ENCODE measurements around the gene MBD1.
A peak's percentile ranks its signal among the peaks of the same experiment; 100 is the strongest.
"Not testable (repeated sequence)": the region's sequence is repeated elsewhere in the genome, so short reads cannot be mapped to it uniquely, and the experiment has no call there.

MBD1 gene

DNA sequence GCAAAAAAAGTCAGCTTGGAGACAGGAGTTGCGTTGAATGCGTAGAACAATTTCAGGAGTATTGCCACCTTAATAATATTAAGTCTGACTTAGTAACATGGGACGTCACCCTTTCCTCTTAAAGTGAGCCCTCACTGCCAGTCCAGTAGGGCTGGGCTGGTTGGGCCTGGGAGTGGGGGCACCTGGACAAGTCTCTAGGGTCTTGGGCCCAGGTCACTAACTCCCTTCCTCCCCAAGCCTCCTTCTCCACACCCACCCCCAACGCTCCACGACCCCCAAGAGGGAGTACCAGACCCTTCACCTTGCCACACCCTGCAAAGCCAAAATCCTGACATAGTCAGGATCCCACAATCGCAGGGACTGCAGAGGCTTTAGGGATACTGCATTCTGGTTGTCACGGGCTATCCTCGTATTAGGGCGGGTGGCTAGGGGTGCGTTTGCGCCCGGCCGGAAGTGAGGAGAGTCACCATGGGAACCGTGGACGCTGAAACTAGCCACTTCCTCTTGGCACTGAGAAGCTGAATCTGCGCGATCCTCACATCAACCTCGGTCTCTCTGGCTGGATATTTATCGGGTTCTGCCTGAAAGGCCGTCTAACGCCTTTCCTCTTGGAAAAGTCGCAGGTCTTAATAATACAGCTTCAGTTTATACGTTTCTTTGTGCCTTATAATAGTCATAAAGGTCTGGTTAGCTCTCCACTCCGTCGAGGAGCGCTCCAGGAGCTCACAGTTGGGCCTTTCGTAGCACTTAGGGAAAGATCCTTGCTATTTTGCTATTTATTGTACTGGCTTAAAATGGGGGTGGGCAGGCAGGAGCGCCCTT, 16.5 kb upstream of the MBD1 start:
- intact Hi-C loops (cut with DNase I): no loop called here
- peak in 41 of 42 donors; percentile 36 to 83 (median 66) for DNase-seq

GRCh38 chr18:50293039-50293438, 11.7 kb upstream of the MBD1 start:
- DNase-seq: no peak
- intact Hi-C loops (cut with DNase I): no loop called here

DNA sequence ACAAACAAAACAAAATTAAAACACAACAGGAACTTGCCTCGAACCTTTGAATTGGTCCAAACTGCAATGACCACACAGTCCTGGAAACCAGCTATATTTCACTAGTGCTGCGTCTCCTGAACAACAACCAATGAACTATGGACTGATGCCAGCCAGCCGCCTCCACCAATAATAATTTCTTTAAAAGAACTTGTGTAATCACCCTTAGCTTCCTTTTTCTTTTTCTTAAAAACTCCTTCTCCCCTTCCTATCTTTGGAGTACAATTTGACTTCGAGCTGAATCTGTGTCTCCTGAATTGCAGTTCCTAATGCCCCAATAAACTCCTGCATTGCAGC, 7.8 kb upstream of the MBD1 start:
- DNase-seq: peak in 1 of 42 donors; percentile 27
- intact Hi-C loops (cut with DNase I): no loop called here

DNA sequence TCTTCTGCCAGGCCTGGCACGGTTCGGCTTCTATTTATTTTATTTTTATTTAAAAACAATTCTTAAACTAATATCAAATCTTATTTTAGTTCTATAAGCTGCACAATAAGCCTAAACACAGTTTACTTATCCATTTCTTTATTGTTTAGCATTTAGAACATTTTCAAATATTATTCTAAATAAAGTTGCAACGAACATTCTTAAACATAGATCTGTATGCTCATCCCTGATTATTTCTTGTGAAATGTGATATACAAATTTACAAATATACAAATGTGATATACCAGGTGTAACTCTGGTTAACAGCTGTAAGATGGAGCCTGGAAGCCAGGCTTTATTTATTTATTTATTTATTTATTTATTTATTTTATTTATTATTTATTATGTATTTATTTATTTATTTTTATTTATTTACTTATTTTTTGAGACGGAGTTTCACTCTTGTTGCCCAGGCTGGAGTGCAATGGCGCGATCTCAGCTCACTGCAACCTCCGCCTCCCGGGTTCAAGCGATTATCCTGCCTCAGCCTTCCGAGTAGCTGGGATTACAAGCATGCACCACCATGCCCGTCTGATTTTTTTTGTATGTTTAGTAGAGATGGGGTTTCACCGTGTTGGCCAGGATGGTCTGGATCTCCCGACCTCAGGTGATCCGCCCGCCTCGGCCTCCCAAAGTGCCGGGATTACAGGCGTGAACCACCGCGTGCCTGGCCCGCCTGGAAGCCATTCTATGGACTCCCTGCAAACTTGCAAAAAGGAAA, 7.2 kb upstream of the MBD1 start:
- DNase-seq: peak in 1 of 42 donors; percentile 32
- intact Hi-C loops (cut with DNase I): not testable (repeated sequence)

GRCh38 chr18:50287441-50288347, 6.4 kb upstream of the MBD1 start, which contains the start of gene CXXC1:
CXXC1 (minus strand) TSS chr18:50287692; CDS start chr18:50287589, 103 bp downstream.
- DNase-seq: peak; percentile 96 to 100 (median 98)
- intact Hi-C loops (cut with DNase I): no loop called here

GRCh38 chr18:50287028-50287440, 5.7 kb upstream of the MBD1 start:
- DNase-seq: peak in 4 of 42 donors; percentile 11 to 52 (median 33)

DNA sequence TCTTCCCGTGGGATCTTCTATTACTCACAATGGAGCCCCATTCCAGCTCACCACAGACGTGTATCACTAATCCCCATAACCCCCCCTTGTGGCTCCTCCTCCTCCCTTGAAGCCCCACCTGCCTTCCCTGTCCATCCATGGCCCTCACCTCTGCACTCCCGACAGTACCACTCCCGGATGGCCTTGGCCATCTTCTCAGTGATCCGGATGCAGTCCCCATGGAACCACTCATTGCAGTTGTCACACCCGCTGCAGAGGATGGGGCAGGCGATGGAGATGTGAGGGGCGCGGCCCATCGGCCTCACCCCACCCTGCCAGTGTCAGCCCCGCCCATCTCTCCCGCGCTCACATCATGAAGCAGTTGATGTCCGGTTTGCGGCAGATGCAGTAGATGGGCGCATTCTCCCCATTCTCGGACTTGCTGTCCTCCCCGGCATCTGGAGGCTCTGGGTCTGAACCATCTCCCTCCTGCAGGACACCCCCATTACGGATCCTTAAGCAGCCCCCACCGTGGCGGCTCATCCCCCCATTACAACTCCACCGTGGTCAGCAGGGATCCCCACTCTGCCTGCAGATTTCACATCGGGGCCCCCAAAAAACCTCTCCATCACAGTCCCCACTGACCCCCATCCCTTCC, 5.2 kb upstream of the MBD1 start:
- intact Hi-C loops (cut with DNase I): no loop called here
- DNase-seq: peak in 1 of 42 donors; percentile 21

More at GRCh38 chr18:50287028-50287440, 5.7 kb upstream of the MBD1 start:
- intact Hi-C loops (cut with DNase I): no loop called here

DNA sequence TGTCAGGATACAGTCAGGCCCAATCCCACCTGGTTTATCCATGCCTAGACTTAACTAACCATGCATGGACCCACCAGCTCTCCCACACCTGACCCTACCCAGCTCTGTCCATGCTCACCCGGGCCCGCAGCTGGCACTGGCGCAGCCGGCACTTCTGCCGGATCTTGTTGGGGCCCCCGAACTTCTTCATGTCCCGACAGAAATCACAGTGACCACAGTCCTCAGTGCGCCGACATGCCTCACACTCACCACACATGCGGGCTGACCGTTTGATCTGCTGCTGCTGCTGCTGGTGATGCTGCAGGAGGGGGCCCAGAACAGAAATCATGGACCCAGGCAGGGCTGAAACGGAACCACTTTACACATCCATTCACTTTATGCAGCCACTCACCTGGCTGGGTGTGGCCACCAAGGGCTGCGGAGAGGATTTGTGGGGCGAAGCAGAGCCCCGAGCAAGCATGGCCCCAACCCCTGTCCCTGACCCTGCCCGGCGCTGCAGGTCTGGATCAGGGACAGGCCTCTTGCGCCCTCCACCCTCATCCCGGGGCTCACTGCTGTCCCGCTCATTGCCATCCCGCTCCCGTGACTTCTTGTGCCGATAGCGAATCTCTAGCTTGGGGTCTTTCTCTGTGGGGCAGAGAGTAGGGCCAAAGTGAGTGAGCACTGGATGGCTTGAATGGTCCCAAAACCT, 4.5 kb upstream of the MBD1 start:
- intact Hi-C loops (cut with DNase I): no loop called here
- DNase-seq: no peak

DNA sequence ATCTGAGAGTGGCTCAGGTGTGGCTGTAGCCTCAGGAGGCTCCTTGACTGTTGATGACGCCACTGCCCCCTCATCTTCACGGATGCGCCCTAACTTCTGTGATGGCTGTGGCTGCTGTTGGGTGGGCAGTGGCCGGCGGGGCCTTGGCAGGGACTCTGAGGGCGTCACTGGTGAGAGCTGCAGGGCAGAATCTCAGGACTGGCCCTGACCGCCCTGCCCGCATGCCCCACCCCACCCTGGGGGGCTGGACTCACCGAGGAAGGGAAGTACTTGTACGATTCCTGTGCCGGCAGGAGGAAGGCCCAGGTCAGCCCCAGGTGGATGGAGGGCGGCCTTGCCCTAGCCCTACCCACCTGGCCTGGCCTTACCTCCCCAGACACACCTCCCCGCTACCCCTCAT, 3.7 kb upstream of the MBD1 start:
- intact Hi-C loops (cut with DNase I): no loop called here
- no peak for DNase-seq

- DNase-seq: no peak
These were observed 3.0 kb upstream of the MBD1 start for GRCh38 chr18:50284255-50284885.

DNA sequence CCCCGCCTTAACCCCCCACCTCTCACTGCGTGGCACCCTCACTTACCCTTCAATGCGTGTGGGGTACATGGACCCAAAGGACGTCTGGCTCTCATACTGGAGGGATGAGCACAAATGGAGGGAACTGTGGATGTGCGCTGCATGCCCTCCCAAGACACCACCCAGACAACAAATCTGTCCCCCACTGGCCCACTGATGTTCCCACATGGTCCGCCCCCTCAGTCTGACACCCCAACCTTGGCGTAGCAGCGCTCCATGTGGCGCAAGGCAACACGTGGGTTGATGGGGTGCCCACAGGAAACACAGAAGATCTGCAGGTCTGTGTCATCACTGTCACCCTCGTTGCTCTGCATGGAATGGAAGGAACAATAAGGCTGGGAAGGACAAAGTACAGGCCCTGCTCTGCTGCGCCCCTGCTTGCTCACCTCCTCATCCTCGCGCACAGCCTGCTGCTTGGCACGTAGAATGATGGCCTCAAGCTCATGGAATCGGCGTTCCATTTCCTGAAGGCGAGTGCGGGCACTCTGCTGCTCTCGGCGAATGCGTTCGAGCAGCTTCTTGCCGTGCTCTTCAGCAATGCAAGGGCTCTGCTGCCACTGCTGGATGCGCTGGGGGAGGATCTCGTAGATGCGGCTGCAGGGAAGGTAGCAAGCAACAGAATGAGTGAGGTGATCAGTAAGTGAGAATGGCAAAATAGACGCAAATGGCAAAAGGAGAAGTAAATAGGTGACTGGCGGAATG, 2.3 kb upstream of the MBD1 start:
- DNase-seq: no peak
- intact Hi-C loops (cut with DNase I): loop anchor here (5.0 kb wide), 1 partner anchor 94 kb away; the partner anchor contains the start of gene SKA1

More at GRCh38 chr18:50284255-50284885, 3.0 kb upstream of the MBD1 start:
- intact Hi-C loops (cut with DNase I): loop anchor here (5.0 kb wide), 1 partner anchor 93 kb away; the partner anchor contains the start of gene SKA1

GRCh38 chr18:50282521-50283335, 1.4 kb upstream of the MBD1 start:
- DNase-seq: no peak
- intact Hi-C loops (cut with DNase I): loop anchor here (5.0 kb wide), 1 partner anchor 95 kb away; the partner anchor contains the start of gene SKA1

DNA sequence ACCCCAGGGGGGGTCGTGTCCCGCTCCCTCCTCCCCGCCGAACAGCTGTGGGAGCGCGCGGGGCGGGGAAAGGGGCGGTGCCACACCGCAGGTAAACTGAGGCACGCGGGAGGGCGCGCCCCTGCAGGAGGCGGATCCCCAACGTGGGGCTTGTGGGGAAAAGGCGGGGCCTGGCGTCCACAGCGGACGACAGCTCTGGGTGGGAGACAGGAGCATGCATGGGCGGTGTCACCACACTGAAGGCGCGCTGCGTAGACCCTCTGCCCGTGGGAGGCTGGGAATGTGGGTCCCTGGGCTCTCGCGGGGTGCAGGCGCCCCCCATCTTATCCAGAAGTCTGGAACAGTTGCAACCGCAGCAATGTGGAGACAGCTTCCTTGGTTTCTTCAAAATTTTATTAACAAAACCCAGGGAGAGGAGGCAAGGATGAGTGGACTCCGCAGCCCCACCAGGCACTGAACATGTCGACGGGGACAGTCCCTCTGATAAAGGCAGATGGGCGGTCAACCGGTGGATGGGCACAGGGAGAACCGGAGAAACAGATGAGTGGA, 723 bp upstream of the MBD1 start:
- intact Hi-C loops (cut with DNase I): loop anchor here (5.0 kb wide), 1 partner anchor 95 kb away; the partner anchor contains the start of gene SKA1
- no peak for DNase-seq

DNA sequence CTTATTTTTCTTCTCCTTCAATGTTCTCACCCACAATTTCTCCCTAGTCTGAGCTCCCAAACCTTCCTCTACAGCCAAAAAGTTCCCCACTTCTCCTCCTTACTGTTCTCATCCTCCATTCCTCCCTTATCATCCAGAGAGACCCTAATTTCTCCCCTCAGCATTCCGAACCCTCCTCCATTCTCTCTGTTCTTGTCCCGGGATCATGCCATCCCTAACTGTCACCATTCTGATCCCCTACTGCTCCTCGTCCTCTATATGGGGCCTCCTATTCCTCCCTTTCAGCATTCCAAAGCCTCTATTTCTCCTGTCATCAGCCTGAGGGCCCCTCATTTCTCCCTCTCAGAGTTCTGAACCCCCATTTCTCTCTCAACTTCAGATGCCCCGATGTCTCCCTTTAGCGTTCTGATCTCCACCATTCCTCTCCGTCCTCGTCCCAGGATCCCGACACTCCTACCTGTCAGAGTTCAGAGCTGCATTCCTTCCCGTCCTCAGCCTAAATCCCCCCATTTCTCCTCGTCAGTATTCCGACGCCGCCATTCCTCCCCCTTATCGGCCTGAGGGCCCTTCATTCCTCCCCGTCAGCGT, 522 bp downstream of the MBD1 start:
- DNase-seq: no peak
- intact Hi-C loops (cut with DNase I): loop anchor here (5.0 kb wide), 1 partner anchor 96 kb away; the partner anchor contains the start of gene SKA1

DNA sequence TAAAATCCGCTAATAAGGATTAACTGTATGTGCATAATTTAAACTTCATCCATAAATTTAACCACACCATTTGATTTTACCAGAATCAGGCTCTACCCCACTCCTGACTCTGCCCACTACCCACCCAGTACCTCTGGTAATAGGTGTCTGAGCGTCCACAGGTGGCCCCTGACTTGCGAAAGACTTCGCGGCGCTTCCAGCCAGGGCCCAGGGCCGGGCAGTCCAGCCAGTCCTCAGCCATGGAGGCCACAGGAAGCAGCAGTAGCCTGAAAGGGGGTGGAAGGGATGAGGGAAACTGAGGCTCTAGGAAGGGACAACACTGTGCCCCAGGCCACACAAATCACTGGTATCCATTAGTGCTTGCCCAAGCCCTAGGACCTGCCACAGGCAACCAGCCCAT, 1.6 kb downstream of the MBD1 start:
- DNase-seq: no peak
- intact Hi-C loops (cut with DNase I): loop anchor here (5.0 to 10.0 kb wide), 2 partner anchors 98 to 785 kb away; partner anchors contain the start of genes RPL17 and SKA1

Data from head of caudate nucleus (tissue), 42 donors.